GM18951 (cell line): Measurements from ENCODE around the gene ZNF90.
"Not testable (repeated sequence)": the region's sequence is repeated elsewhere in the genome, so short reads cannot be mapped to it uniquely, and the experiment has no call there.

Experiments
- POLR2A ChIP-seq: IDR thresholded peaks from 4 replicates; pipeline ENCODE4 v1.6.1; 2011; ENCODE audit warnings: mild to moderate bottlenecking; ENCODE audit not compliant: insufficient read length, insufficient read depth; ENCODE audit errors: extremely low read depth
- in situ Hi-C: fragments of 300-500 bp; cut with MboI; formaldehyde crosslinking; loops from one replicate; pipeline ENCODE4 v1.12.0; 2022; ENCODE audit warnings: low sequenced_read_pairs, mixed read lengths, inconsistent platforms; ENCODE audit not compliant: unreplicated experiment

The ZNF90 gene

DNA sequence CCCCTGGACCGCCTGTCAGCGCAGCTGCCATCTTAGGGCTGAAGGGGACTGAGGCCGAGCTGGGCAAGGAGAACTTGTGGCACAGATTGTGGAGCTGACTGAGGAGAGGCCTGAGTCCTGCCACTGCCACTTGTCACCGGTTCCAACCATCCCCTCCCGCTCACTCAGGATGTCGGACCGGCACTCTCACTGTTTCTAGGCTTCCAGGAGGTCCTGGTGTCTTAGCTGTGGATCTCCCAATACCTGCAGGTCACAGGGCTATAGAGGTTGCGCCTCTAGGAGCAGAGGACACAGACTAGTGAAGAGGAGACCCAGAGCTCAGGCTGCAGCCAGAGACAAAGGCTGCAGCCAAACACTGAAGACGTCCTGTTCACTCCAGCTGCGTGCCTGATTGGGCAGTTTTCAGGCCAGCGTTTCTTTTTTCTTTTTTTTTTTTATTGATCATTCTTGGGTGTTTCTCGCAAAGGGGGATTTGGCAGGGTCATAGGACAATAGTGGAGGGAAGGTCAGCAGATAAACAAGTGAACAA is 73.9 kb downstream of the ZNF90 start:
- in situ Hi-C loops = no loop called here

DNA sequence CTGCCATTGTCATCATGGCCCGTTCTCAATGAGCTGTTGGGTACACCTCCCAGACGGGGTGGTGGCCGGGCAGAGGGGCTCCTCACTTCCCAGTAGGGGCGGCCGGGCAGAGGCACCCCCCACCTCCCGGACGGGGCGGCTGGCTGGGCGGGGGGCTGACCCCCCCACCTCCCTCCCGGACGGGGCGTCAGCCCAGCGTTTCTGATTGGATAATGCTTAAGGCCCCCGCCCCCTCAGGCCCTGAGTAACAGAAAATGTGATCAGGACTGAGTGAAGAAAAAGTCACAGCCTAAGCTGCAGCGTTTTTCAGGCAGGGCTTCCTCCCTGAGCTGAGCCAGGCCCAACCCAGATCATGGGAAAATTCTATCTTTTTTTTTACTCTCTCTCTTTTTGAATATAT is 74.7 kb downstream of the ZNF90 start:
- in situ Hi-C loops = not testable (repeated sequence)

More for the DNA sequence above, 73.9 kb downstream of the ZNF90 start:
- TF ChIP-seq POLR2A = no peak

DNA sequence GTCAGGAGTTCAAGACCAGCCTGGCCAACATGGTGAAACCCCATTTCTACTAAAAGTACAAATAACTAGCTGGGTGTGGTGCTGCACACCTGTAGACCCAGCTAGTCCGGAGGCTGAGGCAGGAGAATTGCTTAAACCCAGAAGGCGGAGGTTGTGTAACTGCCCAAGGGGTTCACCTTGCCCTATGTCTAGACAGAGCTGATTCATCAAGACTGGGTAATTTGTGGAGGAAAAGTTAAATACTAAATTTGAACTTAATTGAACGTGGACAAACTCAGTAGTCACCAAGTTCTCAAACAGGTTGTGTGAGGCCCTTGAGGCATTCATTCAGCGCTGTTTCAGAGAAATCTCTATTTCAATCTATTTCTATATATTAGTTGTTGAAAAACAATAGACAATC is 75.5 kb downstream of the ZNF90 start:
- in situ Hi-C loops = no loop called here
- TF ChIP-seq POLR2A = no peak

DNA sequence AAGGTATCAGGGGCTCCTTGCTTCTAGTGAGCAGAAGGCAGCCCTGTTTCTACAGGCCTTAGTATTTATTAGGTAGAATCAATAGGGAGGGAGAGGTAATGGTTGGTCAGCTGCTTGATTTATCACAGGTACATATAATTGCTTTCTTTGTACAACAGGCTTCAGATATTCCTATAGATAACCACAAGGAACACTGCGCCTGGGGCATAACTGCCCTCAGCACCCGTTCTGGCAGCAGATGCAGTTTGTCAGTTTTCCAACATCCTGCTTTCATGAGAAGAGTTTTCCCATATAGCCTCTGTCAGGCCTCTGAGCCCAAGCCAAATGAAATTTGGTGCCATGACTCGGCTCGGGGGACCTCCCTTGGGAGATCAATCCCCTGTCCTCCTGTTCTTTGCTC is 76.8 kb downstream of the ZNF90 start:
- no peak for TF ChIP-seq POLR2A
- in situ Hi-C loops = no loop called here

DNA sequence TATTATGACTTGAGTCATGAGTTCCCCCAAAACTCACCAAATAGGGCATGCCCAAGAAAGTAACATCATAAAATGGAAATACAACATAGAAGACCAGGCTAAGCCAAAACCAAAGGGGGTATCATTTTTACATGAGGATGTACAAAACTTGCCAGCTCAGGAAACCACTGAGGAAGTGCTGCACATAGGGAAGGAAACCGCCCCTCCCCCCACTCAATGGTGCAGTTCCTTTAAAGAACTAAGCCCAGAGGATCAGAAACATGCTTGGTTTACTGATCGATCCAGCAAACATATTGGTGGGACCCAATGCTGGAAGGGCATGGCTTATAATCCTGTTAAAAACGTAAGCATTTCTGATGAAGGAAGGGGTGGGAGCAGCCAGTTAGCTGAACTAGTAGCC is 85.0 kb downstream of the ZNF90 start:
- TF ChIP-seq POLR2A = no peak
- in situ Hi-C loops = no loop called here

DNA sequence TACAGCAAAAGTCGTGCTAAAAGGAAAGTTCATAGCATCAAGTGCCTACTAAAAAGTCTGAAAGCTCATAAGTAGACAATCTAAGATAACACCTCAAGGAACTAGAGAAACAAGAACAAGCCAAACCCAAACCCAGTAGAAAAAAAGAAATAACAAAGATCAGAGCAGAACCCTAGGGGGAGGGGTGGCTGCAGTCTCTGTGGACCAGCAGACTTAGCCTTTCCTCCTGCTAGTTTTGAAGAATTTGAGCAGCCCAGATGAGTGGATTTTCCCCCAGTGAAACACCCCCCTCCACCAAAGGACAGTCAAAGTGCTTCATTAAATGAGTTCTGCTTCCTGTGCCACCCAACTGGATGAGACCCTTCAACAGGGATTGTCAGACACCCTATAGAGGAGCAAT is 86.7 kb downstream of the ZNF90 start:
- in situ Hi-C loops = no loop called here

DNA sequence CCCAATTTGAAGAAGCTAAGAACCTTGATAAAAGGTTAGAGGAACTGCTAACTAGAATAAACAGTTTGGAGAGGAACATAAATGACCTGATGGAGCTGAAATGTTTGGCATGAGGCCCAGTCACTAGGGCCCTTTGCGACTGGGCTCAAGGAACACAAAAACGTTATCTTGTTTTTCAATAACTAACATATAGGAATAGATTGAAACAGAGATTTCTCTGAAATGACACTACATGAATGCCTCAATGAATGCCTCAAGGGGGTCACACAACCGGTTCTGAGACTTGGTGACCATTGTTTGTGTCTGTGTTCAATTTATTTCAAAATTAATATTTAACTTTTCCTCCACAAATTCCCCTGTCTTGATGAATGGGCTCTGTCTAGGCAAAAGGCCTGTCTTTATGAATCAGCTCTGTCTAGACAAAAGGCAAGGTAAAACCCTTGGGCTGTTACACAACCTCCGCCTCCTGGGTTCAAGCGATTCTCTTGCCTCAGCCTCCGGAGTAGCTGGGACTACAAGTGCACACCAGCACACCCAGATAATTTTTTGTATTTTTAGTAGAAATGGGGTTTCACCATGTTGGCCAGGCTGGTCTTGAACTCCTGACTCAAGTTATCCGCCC is 88.3 kb downstream of the ZNF90 start:
- in situ Hi-C loops = no loop called here
- TF ChIP-seq POLR2A = no peak

More for the DNA sequence above, 86.7 kb downstream of the ZNF90 start:
- no peak for TF ChIP-seq POLR2A

DNA sequence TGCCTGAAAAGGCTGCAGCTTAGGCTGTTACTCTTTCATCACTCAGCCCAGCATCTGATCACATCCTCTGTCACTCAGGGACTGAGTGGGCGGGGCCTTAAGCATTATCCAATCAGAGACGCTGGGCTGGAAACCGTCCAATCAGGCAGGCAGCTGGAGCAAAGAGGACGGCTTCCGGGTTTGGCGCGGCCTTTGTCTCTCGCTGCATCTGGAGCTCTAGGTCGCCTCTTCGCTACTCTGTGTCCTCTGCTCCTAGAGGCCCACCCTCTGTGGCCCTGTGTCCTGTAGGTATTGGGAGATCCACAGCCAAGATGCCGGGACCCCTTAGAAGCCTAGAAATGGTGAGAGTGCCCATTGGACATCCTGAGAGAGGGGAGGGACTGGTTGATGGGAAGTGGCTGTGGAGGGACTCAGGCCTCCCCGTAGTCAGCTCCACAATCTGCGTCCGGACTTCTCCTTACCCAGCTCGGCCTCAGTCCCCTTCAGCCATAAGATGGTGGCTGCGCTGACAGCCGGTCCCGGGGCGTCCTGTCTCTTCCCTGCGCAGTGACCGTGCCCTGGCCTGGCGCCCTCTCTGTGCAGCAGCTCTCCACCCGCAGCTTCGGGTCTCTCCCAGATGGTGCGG is 89.3 kb downstream of the ZNF90 start, which contains the start of gene ZNF486:
Gene ZNF486 (plus strand): TSS at position 195 of the 625 bp plus-strand sequence. CDS start 117 bp downstream, at position 312.
- TF ChIP-seq POLR2A = peak; percentile 54
- in situ Hi-C loops = no loop called here

DNA sequence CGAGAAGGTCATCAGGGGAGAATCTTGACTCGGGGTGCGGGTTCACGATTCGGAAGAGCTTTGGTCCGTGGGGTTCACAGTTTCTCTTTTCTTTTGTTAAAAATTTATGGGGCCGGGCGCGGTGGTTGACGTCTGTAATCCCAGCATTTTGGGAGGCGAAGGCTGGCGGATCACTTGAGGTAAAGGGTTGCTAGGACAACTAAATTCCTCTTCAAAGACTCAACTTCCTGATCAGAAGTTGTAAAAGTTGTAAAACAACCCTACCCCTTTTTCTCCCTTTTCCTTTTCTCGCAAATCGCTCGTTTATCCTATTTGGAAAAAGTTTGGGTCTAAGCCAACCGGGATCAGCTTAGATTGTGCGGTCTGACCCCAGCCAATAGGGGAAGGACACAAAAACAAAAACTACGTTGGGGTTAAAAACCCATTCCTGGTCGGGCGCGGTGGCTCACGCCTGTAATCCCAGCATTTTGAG is 89.9 kb downstream of the ZNF90 start:
- no peak for TF ChIP-seq POLR2A
- in situ Hi-C loops = no loop called here
